Lung (tissue), 12 donors: ENCODE data around the gene CHAF1B. TPM values are rescaled to one million over a fixed set of nuclear protein-coding genes. Genes with fewer than 3 reads are reported as not detected.
A peak's percentile ranks its signal among the peaks of the same experiment; 100 is the strongest.

Experiments used
- ATAC-seq: fragments of 200-7000 bp; cut with Tn5 transposase; one replicate; pipeline ENCODE4 v1.9.1; 2020; ENCODE audit warnings: moderate number of reproducible peaks; ENCODE audit not compliant: insufficient read depth, low FRiP score
- DNase-seq, 3 donors: peaks; one replicate each; pipeline ENCODE4 v3.0.0-alpha.2; 2013 to 2017
- H3K27ac ChIP-seq, 2 donors: one replicate each; pipeline ENCODE4 v1.5.1; 2013; ENCODE audit warnings: mild to moderate bottlenecking in 2 of 2, moderate library complexity in 2 of 2, control low read depth in 1 of 2, inconsistent platforms in 1 of 2, low read depth in 1 of 2, low read length in 1 of 2
- H3K27me3 ChIP-seq, 3 donors: one replicate each; pipeline ENCODE4 v1.5.1; 2013; ENCODE audit warnings: low read length in 2 of 3; ENCODE audit not compliant: control insufficient read depth in 3 of 3, insufficient read depth in 3 of 3
- H3K36me3 ChIP-seq, 4 donors: one replicate each; pipeline ENCODE4 v1.5.1; 2013; ENCODE audit warnings: low read length in 4 of 4, mild to moderate bottlenecking in 1 of 4, moderate library complexity in 1 of 4; ENCODE audit not compliant: control insufficient read depth in 4 of 4, insufficient read depth in 4 of 4
- H3K4me1 ChIP-seq, 5 donors: one replicate each; pipeline ENCODE4 v1.5.1; 2013; ENCODE audit warnings: low read length in 5 of 5, mild to moderate bottlenecking in 2 of 5, moderate library complexity in 1 of 5; ENCODE audit not compliant: control insufficient read depth in 5 of 5, insufficient read depth in 5 of 5
- H3K4me3 ChIP-seq: one replicate; pipeline ENCODE4 v1.5.1; 2013; ENCODE audit warnings: mild to moderate bottlenecking, control low read depth, moderate library complexity
- H3K9ac ChIP-seq, 2 donors: one replicate each; pipeline ENCODE4 v1.5.1; 2013; ENCODE audit warnings: low read length in 2 of 2, control low read depth in 1 of 2; ENCODE audit not compliant: insufficient read depth in 1 of 2
- H3K9me3 ChIP-seq, 4 donors: one replicate each; pipeline ENCODE4 v1.5.1; 2013; ENCODE audit warnings: low read length in 3 of 4, mild to moderate bottlenecking in 1 of 4, moderate library complexity in 1 of 4; ENCODE audit not compliant: control insufficient read depth in 4 of 4, insufficient read depth in 3 of 4
- WGBS, 2 donors: extraction: QIAGEN DNeasy Blood & Tissue Kit; methylation state at CpG; one replicate each; pipeline ENCODE4 v1.1.7; 2013; 5-methylcytosine and 5-hydroxymethylcytosine counted together
- polyA plus RNA-seq, 2 donors: library from polyadenylated mRNA; stranded (reverse); fragments of 200-250 nt; gene quantifications; one replicate each; pipeline ENCODE4 v1.2.1, GENCODE V29; 2013
- total RNA-seq, 2 donors: library from RNA; depleted of rRNA in 1 of 2; stranded (reverse); fragments of >200 nt in 1 of 2; gene quantifications; one replicate each; pipeline ENCODE4 v1.2.1, GENCODE V29; 2014 to 2021
- TF ChIP-seq, protein P1 (sequence below): IDR thresholded peaks from 2 replicates; pipeline ENCODE4 v1.5.1; 2012; ENCODE audit warnings: mild to moderate bottlenecking; ENCODE audit errors: control extremely low read depth, extremely low read depth
- donor health status: control.
- donor health status: control.
- donor health status: Bipolar disorder and iron deficiency.
- donor health status: healthy.
- donor health status: DM: yes; HTN: yes; CAD: no.

Gene CHAF1B
- total and polyA plus RNA-seq, 4 donors = 1.3 to 3.4 (median 1.6) TPM

DNA sequence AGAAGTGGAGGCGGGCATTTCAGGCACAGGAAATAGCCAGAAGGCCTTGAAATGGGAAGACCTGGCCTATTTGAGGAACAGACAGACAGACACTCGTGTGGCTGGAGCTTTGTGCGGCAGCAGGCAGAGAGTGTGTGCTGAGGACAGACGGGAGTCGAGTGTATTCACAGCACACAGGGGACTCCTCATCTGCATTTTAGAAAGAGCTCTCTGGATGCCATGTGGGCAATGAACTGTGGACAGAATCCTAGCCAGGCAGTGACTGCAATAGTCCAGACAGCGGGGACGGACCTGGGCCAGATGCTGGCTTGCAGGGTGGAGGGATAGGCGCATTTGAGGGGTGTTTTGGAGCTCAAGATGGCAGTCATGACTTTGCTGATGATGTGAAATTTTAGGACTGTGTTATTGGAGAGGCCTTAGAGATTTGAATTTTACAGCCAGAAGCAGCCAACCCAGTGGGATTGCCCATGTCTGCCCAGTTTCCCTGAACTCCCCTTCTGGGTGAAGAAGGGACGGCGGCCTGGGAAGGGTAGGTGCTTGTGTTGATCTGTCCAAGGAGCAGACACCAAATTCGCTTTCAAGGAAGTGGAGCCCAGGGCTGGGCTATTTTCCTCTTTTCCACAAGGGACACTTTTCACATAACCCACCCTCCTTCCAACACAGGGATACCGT is 43.7 kb downstream of the CHAF1B start:
- Histone ChIP-seq H3K27me3 (no peaks in the 10 kb centered on the region), H3K9me3 (no peaks in the 10 kb centered on the region), H3K9ac (no peak overlapping the region), H3K4me1 (peaks cover 0 to 6% (median 0%) of the 10 kb centered on the region in 5 donors), H3K36me3 (no peaks in the 10 kb centered on the region), H3K27ac (no peak overlapping the region), H3K4me3 (no peak overlapping the region)
- TF ChIP-seq, protein P1, sequence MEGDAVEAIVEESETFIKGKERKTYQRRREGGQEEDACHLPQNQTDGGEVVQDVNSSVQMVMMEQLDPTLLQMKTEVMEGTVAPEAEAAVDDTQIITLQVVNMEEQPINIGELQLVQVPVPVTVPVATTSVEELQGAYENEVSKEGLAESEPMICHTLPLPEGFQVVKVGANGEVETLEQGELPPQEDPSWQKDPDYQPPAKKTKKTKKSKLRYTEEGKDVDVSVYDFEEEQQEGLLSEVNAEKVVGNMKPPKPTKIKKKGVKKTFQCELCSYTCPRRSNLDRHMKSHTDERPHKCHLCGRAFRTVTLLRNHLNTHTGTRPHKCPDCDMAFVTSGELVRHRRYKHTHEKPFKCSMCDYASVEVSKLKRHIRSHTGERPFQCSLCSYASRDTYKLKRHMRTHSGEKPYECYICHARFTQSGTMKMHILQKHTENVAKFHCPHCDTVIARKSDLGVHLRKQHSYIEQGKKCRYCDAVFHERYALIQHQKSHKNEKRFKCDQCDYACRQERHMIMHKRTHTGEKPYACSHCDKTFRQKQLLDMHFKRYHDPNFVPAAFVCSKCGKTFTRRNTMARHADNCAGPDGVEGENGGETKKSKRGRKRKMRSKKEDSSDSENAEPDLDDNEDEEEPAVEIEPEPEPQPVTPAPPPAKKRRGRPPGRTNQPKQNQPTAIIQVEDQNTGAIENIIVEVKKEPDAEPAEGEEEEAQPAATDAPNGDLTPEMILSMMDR = no peak
- WGBS, 2 donors = 73 to 81% methylated on average over 12 of the region's 12 CpGs
- ATAC-seq (no peak), DNase-seq (no peak)

DNA sequence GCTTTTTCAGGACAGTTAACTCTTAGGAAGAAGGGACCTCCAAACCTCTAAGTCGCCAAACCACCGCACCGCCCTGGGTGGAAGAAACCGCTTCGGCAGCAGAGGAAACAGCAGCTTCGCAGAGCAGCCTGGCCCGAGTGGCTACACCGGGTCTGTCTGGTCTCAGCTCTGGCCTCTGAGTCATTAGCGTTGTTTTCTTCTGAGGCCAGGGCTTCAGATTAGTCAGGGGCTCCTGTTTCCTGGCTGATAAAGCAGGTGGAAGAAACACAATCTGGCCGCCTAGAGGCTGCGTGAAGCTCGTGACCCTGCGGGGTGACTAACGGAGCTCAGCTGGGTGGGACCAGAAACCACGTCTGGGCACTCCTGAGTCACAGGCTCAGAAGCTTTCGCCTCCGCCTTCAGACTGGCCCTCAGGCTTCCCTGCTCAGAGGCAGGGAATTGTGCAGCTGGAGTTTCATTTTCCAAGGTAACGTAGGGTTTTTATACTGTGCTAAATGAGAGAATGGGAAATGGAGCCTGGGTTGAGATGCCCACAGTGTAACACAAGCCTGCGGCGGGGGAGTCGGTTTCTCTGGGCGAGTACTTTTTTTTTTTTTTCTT is 44.9 kb downstream of the CHAF1B start:
- TF ChIP-seq, protein P1 = no peak
- H3K9ac ChIP-seq = no peak overlapping the region
- peak overlapping the region; percentile 52 to 69 for H3K27ac ChIP-seq
- ATAC-seq (peak; percentile 86), DNase-seq (peak in 2 of 3 donors; percentile 47 to 68)
- no peaks in the 10 kb centered on the region for H3K9me3 ChIP-seq
- peaks cover 0 to 6% (median 0%) of the 10 kb centered on the region in 5 donors for H3K4me1 ChIP-seq
- H3K4me3 ChIP-seq = no peak overlapping the region
- H3K36me3 ChIP-seq = no peaks in the 10 kb centered on the region
- 13 to 28% methylated on average over 22 of the region's 22 CpGs for WGBS, 2 donors
- no peaks in the 10 kb centered on the region for H3K27me3 ChIP-seq

DNA sequence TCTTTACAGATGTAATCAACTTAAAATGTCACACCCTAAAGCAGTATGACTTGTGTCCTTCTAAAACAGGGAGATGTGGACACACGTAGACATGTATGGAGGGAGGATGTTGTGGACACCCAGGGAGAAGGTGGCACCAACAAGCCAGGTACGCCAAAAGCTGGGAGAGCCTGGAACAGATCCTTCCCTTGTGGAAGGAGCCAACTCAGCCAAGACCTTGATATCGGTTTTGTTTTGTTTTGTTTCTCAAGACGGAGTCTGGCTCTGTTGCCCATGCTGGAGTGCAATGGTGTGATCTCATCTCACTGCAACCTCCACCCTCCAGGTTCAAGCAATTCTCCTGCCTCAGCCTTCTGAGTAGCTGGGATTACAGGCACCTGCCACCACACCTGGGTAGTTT is 45.6 kb downstream of the CHAF1B start:
- H3K4me1 ChIP-seq = peaks cover 0 to 6% (median 0%) of the 10 kb centered on the region in 5 donors
- ATAC-seq (no peak), DNase-seq (no peak)
- H3K27me3 ChIP-seq = no peaks in the 10 kb centered on the region
- TF ChIP-seq, protein P1 = no peak
- WGBS, 2 donors = 80 to 84% methylated on average over 4 of the region's 4 CpGs
- H3K9ac ChIP-seq = no peak overlapping the region
- no peaks in the 10 kb centered on the region for H3K36me3 ChIP-seq
- H3K4me3 ChIP-seq = no peak overlapping the region
- H3K27ac ChIP-seq = no peak overlapping the region
- H3K9me3 ChIP-seq = no peaks in the 10 kb centered on the region
